Heart left ventricle (tissue), 13 donors: Measurements from ENCODE around the gene PCDHGA1.

ENCODE experiments used
- POLR2A ChIP-seq, 2 donors: fragments of 450-650 bp; IDR thresholded peaks; one replicate each; pipeline ENCODE4 v1.6.1; 2017; ENCODE audit warnings: antibody characterized with exemption in 2 of 2, mild to moderate bottlenecking in 2 of 2, moderate library complexity in 2 of 2
- TF ChIP-seq, protein P1 (sequence below), 12 donors: fragments of 200-600 bp; sonication (generic) in 4 of 12; IDR thresholded peaks; one replicate each; pipeline versions ENCODE4 v1.5.0 to v1.8.0; 2018 to 2022; ENCODE audit warnings: antibody characterized with exemption in 12 of 12, mild to moderate bottlenecking in 5 of 12
- donor health status: ischemic (EF 13 %, LVEDD 7.1; RV severe dilation, severe dysfunction).
- donor health status: DM: no; HTN: yes; CAD: no.
- donor health status: DM: no; HTN: no; CAD: no.
- donor health status: ischemic (EF 25% LVEDD 6.9; RV normal size, moderate dysfunction).
- donor health status: ischemic (EF 25% LVEDD 5.7; RV mildly dilated, moderate dysfunction).
- donor health status: ischemic (EF 35%, LVEDD 5.7; RV mildly dilated, moderate dysfunction).
- donor health status: nonischemic (EF 11% LVEDD 7.7; RV severe dilation, severe dysfunction).
- donor health status: DM: yes; HTN: yes; CAD: no.
- donor health status: PGD.
- donor health status: ischemic (EF 29% LVEDD 5.4; RV normal size, mild dysfunction).
- donor health status: nonischemic (EF 23%, LVEDD 6.1; RV moderate dilation, normal function).

DNA sequence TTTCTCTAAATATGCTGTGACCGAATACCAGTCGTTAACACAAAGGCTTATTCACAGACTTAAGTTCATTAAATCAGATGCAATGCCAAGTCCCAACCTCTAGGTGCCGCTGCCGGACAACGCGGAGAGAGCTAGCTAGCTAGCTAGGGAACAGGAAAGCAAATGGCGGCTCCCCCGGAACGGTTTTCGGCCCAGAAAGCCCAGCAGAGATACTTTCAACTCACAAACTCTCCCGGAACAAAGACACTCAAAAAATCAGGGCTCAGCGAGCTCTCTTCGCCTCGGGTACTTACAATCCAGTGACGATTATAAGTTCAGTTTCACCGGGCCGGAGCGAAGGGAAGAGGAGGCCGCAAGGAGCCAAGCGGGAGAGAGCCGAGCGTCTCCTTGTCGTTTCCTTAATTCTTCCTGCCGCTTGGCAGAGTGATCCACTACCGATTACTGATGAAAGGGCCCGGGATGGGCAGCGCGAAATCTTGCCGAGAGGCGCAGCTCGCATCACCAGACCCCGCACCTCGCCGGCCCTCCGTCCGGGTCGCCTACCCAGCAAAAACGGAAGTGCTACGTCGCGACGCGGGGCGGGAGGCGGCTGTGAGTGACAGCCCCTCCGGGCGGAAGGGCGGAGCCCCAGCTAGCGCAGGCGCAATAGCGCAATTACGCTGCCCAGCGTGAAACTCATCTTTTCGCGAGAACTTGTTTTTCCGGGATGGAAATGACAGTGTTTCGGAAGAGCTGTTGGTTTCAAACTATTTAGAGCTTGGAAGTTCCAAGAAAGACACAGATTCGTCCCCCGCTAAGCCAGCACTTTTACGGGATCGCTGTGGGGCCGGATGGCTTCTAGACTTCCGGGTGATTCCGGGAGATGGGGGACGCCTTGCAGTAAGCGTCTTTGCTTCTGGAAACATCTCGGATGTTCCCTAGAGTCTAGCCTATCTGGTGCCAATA, 9.8 kb upstream of the PCDHGA1 start, which contains the start of gene TAF7:
- peak; percentile 91 to 94 for TF ChIP-seq POLR2A (IDR thresholded peaks at IDR 0.05)
- TF ChIP-seq, protein P1, sequence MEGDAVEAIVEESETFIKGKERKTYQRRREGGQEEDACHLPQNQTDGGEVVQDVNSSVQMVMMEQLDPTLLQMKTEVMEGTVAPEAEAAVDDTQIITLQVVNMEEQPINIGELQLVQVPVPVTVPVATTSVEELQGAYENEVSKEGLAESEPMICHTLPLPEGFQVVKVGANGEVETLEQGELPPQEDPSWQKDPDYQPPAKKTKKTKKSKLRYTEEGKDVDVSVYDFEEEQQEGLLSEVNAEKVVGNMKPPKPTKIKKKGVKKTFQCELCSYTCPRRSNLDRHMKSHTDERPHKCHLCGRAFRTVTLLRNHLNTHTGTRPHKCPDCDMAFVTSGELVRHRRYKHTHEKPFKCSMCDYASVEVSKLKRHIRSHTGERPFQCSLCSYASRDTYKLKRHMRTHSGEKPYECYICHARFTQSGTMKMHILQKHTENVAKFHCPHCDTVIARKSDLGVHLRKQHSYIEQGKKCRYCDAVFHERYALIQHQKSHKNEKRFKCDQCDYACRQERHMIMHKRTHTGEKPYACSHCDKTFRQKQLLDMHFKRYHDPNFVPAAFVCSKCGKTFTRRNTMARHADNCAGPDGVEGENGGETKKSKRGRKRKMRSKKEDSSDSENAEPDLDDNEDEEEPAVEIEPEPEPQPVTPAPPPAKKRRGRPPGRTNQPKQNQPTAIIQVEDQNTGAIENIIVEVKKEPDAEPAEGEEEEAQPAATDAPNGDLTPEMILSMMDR (IDR thresholded peaks at IDR 0.05), result peak; percentile 70 to 91 (median 86)
